HEK293 (cell line): Measurements from ENCODE around the gene ING5.

Source experiments
- CTCF ChIA-PET: fragments of 350-600 bp; formaldehyde crosslinking; extraction: SDS; loops from one replicate; lab custom pipeline; 2021; ENCODE audit warnings: antibody characterized with exemption; lab: Yijun Ruan, JAX
- POLR2A ChIA-PET: fragments of 300-600 bp; formaldehyde crosslinking; extraction: SDS; loops from one replicate; lab custom pipeline; 2020; ENCODE audit warnings: antibody characterized with exemption, inconsistent platforms; lab: Yijun Ruan, JAX
- H3K27ac ChIP-seq: fragments of 200-500 bp; sonication (Bioruptor generic); 2 replicates; pipeline ENCODE4 v1.5.1; 2014; ENCODE audit warnings: low read depth, low read length, control low read depth, inconsistent platforms; ENCODE audit errors: extremely low read depth
- H3K36me3 ChIP-seq, 2 experiments: fragments of 200-500 bp in 1 of 2; sonication (Bioruptor generic) in 1 of 2; 1 replicate in 1 of 2; 2 replicates in 1 of 2; pipeline ENCODE4 v1.5.1; 2014 to 2017; ENCODE audit warnings: inconsistent platforms in 2 of 2, low read length in 2 of 2; ENCODE audit not compliant: control insufficient read depth in 2 of 2, insufficient read depth in 1 of 2
- H3K4me1 ChIP-seq: fragments of 200-500 bp; sonication (Bioruptor generic); 2 replicates; pipeline ENCODE4 v1.5.1; 2014; ENCODE audit warnings: mild to moderate bottlenecking, low read length, inconsistent platforms; ENCODE audit not compliant: control insufficient read depth, insufficient read depth
- H3K4me3 ChIP-seq: 2 replicates; pipeline ENCODE4 v1.5.1; 2011; ENCODE audit warnings: low read depth, mild to moderate bottlenecking, control low read depth, low read length, moderate library complexity
- H3K9me3 ChIP-seq: fragments of 200-500 bp; sonication (Bioruptor generic); 2 replicates; pipeline ENCODE4 v1.5.1; 2014; ENCODE audit warnings: low read depth, low read length, inconsistent platforms; ENCODE audit not compliant: control insufficient read depth, insufficient read depth
- CTCF ChIP-seq: fragments of 450-650 bp; formaldehyde crosslinking; IDR thresholded peaks from 2 replicates; pipeline ENCODE4 v1.5.1; 2016; ENCODE audit warnings: missing biosample characterization, missing genetic modification characterization
- GLIS2 ChIP-seq: fragments of 450-650 bp; formaldehyde crosslinking; IDR thresholded peaks from 2 replicates; pipeline ENCODE4 v1.5.1; 2016; ENCODE audit warnings: missing biosample characterization, missing genetic modification characterization
- KLF1 ChIP-seq: fragments of 450-650 bp; formaldehyde crosslinking; IDR thresholded peaks from 2 replicates; pipeline ENCODE4 v1.5.1; 2016; ENCODE audit warnings: missing biosample characterization, missing genetic modification characterization
- KLF10 ChIP-seq: fragments of 450-650 bp; IDR thresholded peaks from 2 replicates; pipeline ENCODE4 v1.5.1; 2018; ENCODE audit warnings: missing biosample characterization, mild to moderate bottlenecking, missing genetic modification characterization
- KLF16 ChIP-seq: fragments of 450-650 bp; formaldehyde crosslinking; IDR thresholded peaks from 2 replicates; pipeline ENCODE4 v1.5.1; 2017; ENCODE audit warnings: missing biosample characterization, missing genetic modification characterization
- KLF8 ChIP-seq: fragments of 450-650 bp; formaldehyde crosslinking; IDR thresholded peaks from 2 replicates; pipeline ENCODE4 v1.5.1; 2016; ENCODE audit warnings: missing biosample characterization, missing genetic modification characterization
- REPIN1 ChIP-seq: fragments of 450-650 bp; formaldehyde crosslinking; IDR thresholded peaks from 2 replicates; pipeline ENCODE4 v1.5.1; 2017; ENCODE audit warnings: missing biosample characterization, missing genetic modification characterization, low read depth
- SP3 ChIP-seq: fragments of 450-650 bp; formaldehyde crosslinking; IDR thresholded peaks from 2 replicates; pipeline ENCODE4 v1.5.1; 2016; ENCODE audit warnings: missing biosample characterization, missing genetic modification characterization
- SP7 ChIP-seq: fragments of 450-650 bp; formaldehyde crosslinking; IDR thresholded peaks from 2 replicates; pipeline ENCODE4 v1.5.1; 2016; ENCODE audit warnings: missing biosample characterization, missing genetic modification characterization
- ZBTB17 ChIP-seq: fragments of 450-650 bp; formaldehyde crosslinking; IDR thresholded peaks from 2 replicates; pipeline ENCODE4 v1.5.1; 2016; ENCODE audit warnings: missing biosample characterization, missing genetic modification characterization
- ZBTB20 ChIP-seq: fragments of 450-650 bp; formaldehyde crosslinking; IDR thresholded peaks from 2 replicates; pipeline ENCODE4 v1.5.1; 2016; ENCODE audit warnings: missing biosample characterization, missing genetic modification characterization
- ZBTB26 ChIP-seq: fragments of 450-650 bp; formaldehyde crosslinking; optimal IDR thresholded peaks from 2 replicates; pipeline ENCODE3; 2016; ENCODE audit warnings: missing biosample characterization, mild to moderate bottlenecking, missing genetic modification characterization
- ZBTB8A ChIP-seq: fragments of 450-650 bp; formaldehyde crosslinking; IDR thresholded peaks from 2 replicates; pipeline ENCODE4 v1.5.1; 2016; ENCODE audit warnings: missing biosample characterization, missing genetic modification characterization
- ZNF121 ChIP-seq: fragments of 450-650 bp; formaldehyde crosslinking; IDR thresholded peaks from 2 replicates; pipeline ENCODE4 v1.5.1; 2016; ENCODE audit warnings: missing biosample characterization, missing genetic modification characterization
- ZNF138 ChIP-seq: fragments of 450-650 bp; formaldehyde crosslinking; IDR thresholded peaks from 2 replicates; pipeline ENCODE4 v1.5.1; 2016; ENCODE audit warnings: missing biosample characterization, missing genetic modification characterization, borderline replicate concordance
- ZNF214 ChIP-seq: fragments of 450-650 bp; formaldehyde crosslinking; IDR thresholded peaks from 2 replicates; pipeline ENCODE4 v1.5.1; 2017; ENCODE audit warnings: missing biosample characterization, mild to moderate bottlenecking, missing genetic modification characterization, borderline replicate concordance
- ZNF302 ChIP-seq: fragments of 450-650 bp; formaldehyde crosslinking; IDR thresholded peaks from 2 replicates; pipeline ENCODE4 v1.5.1; 2016; ENCODE audit warnings: missing biosample characterization, missing genetic modification characterization, low read depth
- ZNF335 ChIP-seq: fragments of 450-650 bp; formaldehyde crosslinking; conservative IDR thresholded peaks from 2 replicates; pipeline ENCODE4 v1.5.1; 2016; ENCODE audit warnings: missing biosample characterization, missing genetic modification characterization
- ZNF561 ChIP-seq: fragments of 450-650 bp; IDR thresholded peaks from 2 replicates; pipeline ENCODE4 v1.5.1; 2018; ENCODE audit warnings: missing biosample characterization, missing genetic modification characterization, borderline replicate concordance
- ZNF571 ChIP-seq: fragments of 450-650 bp; formaldehyde crosslinking; IDR thresholded peaks from 2 replicates; pipeline ENCODE4 v1.5.0; 2017; ENCODE audit warnings: missing biosample characterization, missing genetic modification characterization
- ZNF654 ChIP-seq: fragments of 450-650 bp; formaldehyde crosslinking; IDR thresholded peaks from 2 replicates; pipeline ENCODE4 v1.5.1; 2016; ENCODE audit warnings: low read depth, missing biosample characterization, missing genetic modification characterization
- ZNF660 ChIP-seq: fragments of 450-650 bp; IDR thresholded peaks from 2 replicates; pipeline ENCODE4 v1.5.1; 2018; ENCODE audit warnings: missing biosample characterization, mild to moderate bottlenecking, missing genetic modification characterization
- TF ChIP-seq, protein P1 (sequence below): fragments of 450-650 bp; formaldehyde crosslinking; IDR thresholded peaks from 2 replicates; pipeline ENCODE4 v1.5.1; 2016; ENCODE audit warnings: missing biosample characterization, missing genetic modification characterization
- TF ChIP-seq, protein P2 (sequence below): fragments of 450-650 bp; formaldehyde crosslinking; IDR thresholded peaks from 2 replicates; pipeline ENCODE4 v1.5.1; 2016; ENCODE audit warnings: missing biosample characterization, missing genetic modification characterization, borderline replicate concordance

Gene ING5

GRCh38 chr2:241701149-241701398, 765 bp upstream of the ING5 start:
- Histone ChIP-seq H3K4me1 (peaks cover 6% of the 10 kb centered on the region), H3K27ac (peak overlapping the region; percentile 89), H3K36me3 (peaks cover 4 to 21% of the 10 kb centered on the region in 2 experiments; a peak in 2 of 3 replicates), H3K4me3 (peak overlapping the region; percentile 82)
- ChIA-PET CTCF (interaction anchor here (1.1 to 1.7 kb wide), 2 partner anchors 30 to 178 kb away, joined by 4 to 5 read pairs; no protein-coding TSS in a partner anchor), POLR2A (interaction anchor here (0.8 to 6.3 kb wide), 4 partner anchors 12 to 34 kb away, joined by 5 to 58 read pairs (median 12); partner anchors contain the start of genes D2HGDH and DTYMK)
- TF ChIP-seq REPIN1 (tag by site-specific recombination): no peak
- TF ChIP-seq, protein P1, sequence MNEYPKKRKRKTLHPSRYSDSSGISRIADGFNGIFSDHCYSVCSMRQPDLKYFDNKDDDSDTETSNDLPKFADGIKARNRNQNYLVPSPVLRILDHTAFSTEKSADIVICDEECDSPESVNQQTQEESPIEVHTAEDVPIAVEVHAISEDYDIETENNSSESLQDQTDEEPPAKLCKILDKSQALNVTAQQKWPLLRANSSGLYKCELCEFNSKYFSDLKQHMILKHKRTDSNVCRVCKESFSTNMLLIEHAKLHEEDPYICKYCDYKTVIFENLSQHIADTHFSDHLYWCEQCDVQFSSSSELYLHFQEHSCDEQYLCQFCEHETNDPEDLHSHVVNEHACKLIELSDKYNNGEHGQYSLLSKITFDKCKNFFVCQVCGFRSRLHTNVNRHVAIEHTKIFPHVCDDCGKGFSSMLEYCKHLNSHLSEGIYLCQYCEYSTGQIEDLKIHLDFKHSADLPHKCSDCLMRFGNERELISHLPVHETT (tag by site-specific recombination): 0 out of 2 replicates have a peak, but pooled peaks have one; percentile 49
- TF ChIP-seq ZNF561 (tag by site-specific recombination): peak; percentile 99
- no peak for TF ChIP-seq ZNF571
- TF ChIP-seq, protein P2, sequence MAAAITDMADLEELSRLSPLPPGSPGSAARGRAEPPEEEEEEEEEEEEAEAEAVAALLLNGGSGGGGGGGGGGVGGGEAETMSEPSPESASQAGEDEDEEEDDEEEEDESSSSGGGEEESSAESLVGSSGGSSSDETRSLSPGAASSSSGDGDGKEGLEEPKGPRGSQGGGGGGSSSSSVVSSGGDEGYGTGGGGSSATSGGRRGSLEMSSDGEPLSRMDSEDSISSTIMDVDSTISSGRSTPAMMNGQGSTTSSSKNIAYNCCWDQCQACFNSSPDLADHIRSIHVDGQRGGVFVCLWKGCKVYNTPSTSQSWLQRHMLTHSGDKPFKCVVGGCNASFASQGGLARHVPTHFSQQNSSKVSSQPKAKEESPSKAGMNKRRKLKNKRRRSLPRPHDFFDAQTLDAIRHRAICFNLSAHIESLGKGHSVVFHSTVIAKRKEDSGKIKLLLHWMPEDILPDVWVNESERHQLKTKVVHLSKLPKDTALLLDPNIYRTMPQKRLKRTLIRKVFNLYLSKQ (tag by site-specific recombination): no peak
- 0 out of 2 replicates have a peak, but pooled peaks have one; percentile 2 for TF ChIP-seq ZNF654
- no peak for TF ChIP-seq ZNF138 (tag by site-specific recombination)
- TF ChIP-seq ZBTB17 (tag by site-specific recombination): no peak
- peak; percentile 90 for TF ChIP-seq ZNF335 (tag by site-specific recombination)
- TF ChIP-seq CTCF (tag by site-specific recombination): peak; percentile 71
- TF ChIP-seq ZNF302 (tag by site-specific recombination): no peak
- TF ChIP-seq, all 188 proteins: peak for 5
- H3K9me3 ChIP-seq: no peaks in the 10 kb centered on the region

DNA sequence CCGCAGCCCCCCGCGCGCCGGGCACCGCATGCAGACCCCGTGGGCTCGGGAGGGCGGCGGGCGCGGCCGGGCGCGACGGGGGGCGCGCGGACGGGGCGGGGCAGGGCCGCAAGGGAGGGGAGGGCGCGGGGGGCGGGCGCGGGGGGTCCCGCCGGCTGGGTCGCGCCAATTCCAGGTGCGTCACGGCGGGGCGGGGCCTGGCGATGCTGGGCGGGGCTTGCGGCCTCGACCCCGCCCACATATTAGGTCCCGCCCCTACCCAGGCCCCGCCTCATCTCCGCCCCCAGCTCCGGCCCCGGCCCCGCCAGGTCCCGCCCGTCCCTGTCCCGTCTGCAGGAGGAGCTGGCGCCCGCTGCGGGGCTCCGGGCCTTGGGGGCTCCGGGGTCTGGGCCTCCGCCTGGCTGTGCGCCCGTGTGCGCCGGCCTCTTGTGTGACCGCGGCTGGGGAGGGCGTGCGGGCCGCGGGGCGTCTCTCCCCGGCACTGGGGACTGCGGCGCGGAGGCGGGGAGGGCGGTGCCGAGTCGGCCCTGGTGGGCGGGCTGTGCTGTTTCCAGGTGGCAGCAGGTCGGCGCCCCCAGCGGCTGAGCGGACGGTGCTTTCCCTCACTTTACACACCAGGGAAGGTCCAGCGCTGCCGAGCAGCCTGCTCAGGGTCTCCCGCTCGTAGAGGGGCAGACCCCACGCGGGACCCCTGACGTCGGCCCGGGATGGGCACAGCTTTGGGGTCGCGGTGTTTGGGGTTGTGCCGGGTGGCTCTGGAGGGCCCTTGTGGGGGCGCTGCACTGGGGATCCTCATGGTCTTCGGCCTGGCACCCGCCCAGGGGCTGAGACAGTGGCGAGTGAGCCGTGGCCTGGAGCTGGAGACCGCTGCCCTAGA, 554 bp downstream of the ING5 start:
- CTCF ChIA-PET: interaction anchor here (0.5 to 1.7 kb wide), 12 partner anchors 10 to 177 kb away, joined by 3 to 9 read pairs (median 4); partner anchors contain the start of gene DTYMK
- no peaks in the 10 kb centered on the region for H3K9me3 ChIP-seq
- POLR2A ChIA-PET: interaction anchor here (0.5 to 6.3 kb wide), 16 partner anchors 10 to 693 kb away, joined by 3 to 58 read pairs (median 4); partner anchors contain the start of genes D2HGDH, DTYMK, HDLBP and PASK
- H3K4me1 ChIP-seq: peaks cover 6% of the 10 kb centered on the region
- H3K36me3 ChIP-seq: peaks cover 8 to 34% of the 10 kb centered on the region in 2 experiments; a peak in 2 of 3 replicates
- H3K4me3 ChIP-seq: peak overlapping the region; percentile 70
- H3K27ac ChIP-seq: peak overlapping the region; percentile 89
- TF ChIP-seq ZNF214 (tag by site-specific recombination) (no peak), ZBTB8A (tag by site-specific recombination) (peak; percentile 78), CTCF (tag by site-specific recombination) (peak; percentile 98), KLF10 (tag by site-specific recombination) (peak; percentile 48; the same call in 1 of the 2 replicates), ZBTB20 (tag by site-specific recombination) (0 out of 2 replicates have a peak, but pooled peaks have one; percentile 33), ZNF660 (tag by site-specific recombination) (0 out of 2 replicates have a peak, but pooled peaks have one; percentile 30), ZNF561 (tag by site-specific recombination) (peak; percentile 51; the same call in 1 of the 2 replicates), KLF8 (tag by site-specific recombination) (peak; percentile 64; the same call in 1 of the 2 replicates), KLF1 (tag by site-specific recombination) (0 out of 2 replicates have a peak, but pooled peaks have one; percentile 37), ZNF121 (tag by site-specific recombination) (no peak), GLIS2 (tag by site-specific recombination) (peak; percentile 91), SP3 (tag by site-specific recombination) (0 out of 2 replicates have a peak, but pooled peaks have one; percentile 46), ZBTB26 (peak; percentile 25), KLF16 (tag by site-specific recombination) (0 out of 2 replicates have a peak, but pooled peaks have one; percentile 22), SP7 (tag by site-specific recombination) (0 out of 2 replicates have a peak, but pooled peaks have one; percentile 25)
